HG02973 (cell line): ENCODE results near the gene GNMT.
"Not testable (repeated sequence)": the region's sequence is repeated elsewhere in the genome, so short reads cannot be mapped to it uniquely, and the experiment has no call there.

Source experiments
- ATAC-seq: cut with Tn5 transposase; IDR thresholded peaks from one replicate; pipeline ENCODE4 v1.9.1; 2021; ENCODE audit warnings: moderate library complexity; ENCODE audit not compliant: unreplicated experiment

The GNMT gene

GRCh38 chr6:42940493-42941045 lies 20.0 kb upstream of the GNMT start:
- ATAC-seq: no peak

- not testable (repeated sequence) for ATAC-seq
Measured at GRCh38 chr6:42941356-42941755, 19.2 kb upstream of the GNMT start.

- ATAC-seq: no peak
Measured at GRCh38 chr6:42942444-42942843, 18.1 kb upstream of the GNMT start.

- no peak for ATAC-seq
Measured at GRCh38 chr6:42947950-42948349, 12.6 kb upstream of the GNMT start.

GRCh38 chr6:42952389-42952788 lies 8.2 kb upstream of the GNMT start:
- no peak for ATAC-seq

GRCh38 chr6:42954405-42954804 lies 6.1 kb upstream of the GNMT start:
- not testable (repeated sequence) for ATAC-seq

- no peak for ATAC-seq
Measured at GRCh38 chr6:42958125-42958524, 2.4 kb upstream of the GNMT start.

- no peak for ATAC-seq
Measured at GRCh38 chr6:42959917-42960242, 674 bp upstream of the GNMT start.

- ATAC-seq: no peak
Measured at GRCh38 chr6:42961020-42961470, 491 bp downstream of the GNMT start.

GRCh38 chr6:42962096-42962495 lies 1.5 kb downstream of the GNMT start:
- ATAC-seq: no peak

- ATAC-seq: no peak
Measured at GRCh38 chr6:42962502-42963178, 2.1 kb downstream of the GNMT start.

GRCh38 chr6:42963179-42963854 lies 2.8 kb downstream of the GNMT start:
- no peak for ATAC-seq

GRCh38 chr6:42963855-42964605 lies 3.5 kb downstream of the GNMT start:
- no peak for ATAC-seq

- no peak for ATAC-seq
Measured at GRCh38 chr6:42966571-42966970, 6.0 kb downstream of the GNMT start.

- ATAC-seq: no peak
Measured at GRCh38 chr6:42967228-42967627, 6.7 kb downstream of the GNMT start.

GRCh38 chr6:42968126-42968701 lies 7.7 kb downstream of the GNMT start:
- ATAC-seq: no peak

GRCh38 chr6:42968783-42969182 lies 8.2 kb downstream of the GNMT start:
- ATAC-seq: no peak

- ATAC-seq: no peak
Measured at GRCh38 chr6:42969431-42969830, 8.9 kb downstream of the GNMT start.

GRCh38 chr6:42969934-42970333 lies 9.4 kb downstream of the GNMT start:
- no peak for ATAC-seq

- ATAC-seq: no peak
Measured at GRCh38 chr6:42970871-42971612, 10.5 kb downstream of the GNMT start.
